WTC11 (cell line): ENCODE data around the gene B9D2. TPM values are rescaled to one million over a fixed set of nuclear protein-coding genes. Genes with fewer than 3 reads are reported as not detected.

ENCODE experiments used
- GRHL2 ChIP-seq: fragments of 250-450 bp; sonication (Bioruptor Pico); IDR thresholded peaks from 2 replicates; pipeline ENCODE4 v1.8.0; 2022; ENCODE audit warnings: mild to moderate bottlenecking, moderate library complexity; ENCODE audit not compliant: insufficient replicate concordance, severe bottlenecking
- ZNF121 ChIP-seq: sonication (generic); formaldehyde crosslinking; IDR thresholded peaks from 2 replicates; pipeline ENCODE4 v1.8.0; 2023; ENCODE audit warnings: missing genetic modification reagents
- total RNA-seq: library from RNA; stranded (reverse); gene quantifications from 3 replicates; pipeline ENCODE4 v1.2.3, GENCODE V29; 2021
- TF ChIP-seq, protein P1 (sequence below): sonication (generic); formaldehyde crosslinking; IDR thresholded peaks from 2 replicates; pipeline ENCODE4 v1.8.0; 2023; ENCODE audit warnings: mild to moderate bottlenecking, missing genetic modification reagents

Gene B9D2
- total RNA-seq, 1 experiment from 2014 or later, result 4.7 TPM

DNA sequence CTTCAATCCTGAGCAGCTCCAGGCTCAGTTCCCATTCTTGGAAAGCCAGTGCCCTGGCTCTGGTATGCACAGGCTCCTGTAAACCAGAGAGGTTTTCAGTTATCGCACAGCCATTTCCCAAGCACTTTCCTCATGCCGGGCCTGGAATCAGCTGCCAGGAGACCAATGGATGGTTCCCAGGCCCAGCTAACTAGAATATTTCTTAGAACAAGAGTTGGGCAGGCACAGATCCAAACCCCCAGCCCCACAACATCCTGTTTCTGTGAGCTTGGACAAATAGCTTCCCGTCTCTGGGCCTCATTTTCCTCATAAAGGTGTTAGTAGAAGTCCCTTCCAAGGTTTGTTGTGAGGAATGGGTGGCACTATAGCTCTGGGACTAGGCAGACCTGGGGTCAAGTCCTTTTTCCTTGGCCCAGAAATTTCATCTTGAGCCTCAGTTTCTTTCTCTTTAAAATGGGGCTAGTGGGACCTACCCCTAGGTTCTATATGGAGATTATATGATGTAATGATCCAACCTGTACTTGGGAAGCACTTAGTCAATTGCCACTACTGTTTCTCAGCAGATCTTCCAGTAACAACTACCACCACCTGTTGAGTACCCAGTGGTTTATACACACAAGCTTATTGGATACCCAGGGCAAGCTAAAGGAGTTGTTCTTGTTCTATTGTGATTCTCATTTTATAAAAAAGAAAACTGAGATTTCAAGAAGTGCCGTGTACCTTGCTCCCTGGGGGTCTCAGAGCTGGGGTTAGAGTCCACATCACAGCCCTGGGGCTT, 59.1 kb downstream of the B9D2 start (continued):
- TF ChIP-seq, protein P1, sequence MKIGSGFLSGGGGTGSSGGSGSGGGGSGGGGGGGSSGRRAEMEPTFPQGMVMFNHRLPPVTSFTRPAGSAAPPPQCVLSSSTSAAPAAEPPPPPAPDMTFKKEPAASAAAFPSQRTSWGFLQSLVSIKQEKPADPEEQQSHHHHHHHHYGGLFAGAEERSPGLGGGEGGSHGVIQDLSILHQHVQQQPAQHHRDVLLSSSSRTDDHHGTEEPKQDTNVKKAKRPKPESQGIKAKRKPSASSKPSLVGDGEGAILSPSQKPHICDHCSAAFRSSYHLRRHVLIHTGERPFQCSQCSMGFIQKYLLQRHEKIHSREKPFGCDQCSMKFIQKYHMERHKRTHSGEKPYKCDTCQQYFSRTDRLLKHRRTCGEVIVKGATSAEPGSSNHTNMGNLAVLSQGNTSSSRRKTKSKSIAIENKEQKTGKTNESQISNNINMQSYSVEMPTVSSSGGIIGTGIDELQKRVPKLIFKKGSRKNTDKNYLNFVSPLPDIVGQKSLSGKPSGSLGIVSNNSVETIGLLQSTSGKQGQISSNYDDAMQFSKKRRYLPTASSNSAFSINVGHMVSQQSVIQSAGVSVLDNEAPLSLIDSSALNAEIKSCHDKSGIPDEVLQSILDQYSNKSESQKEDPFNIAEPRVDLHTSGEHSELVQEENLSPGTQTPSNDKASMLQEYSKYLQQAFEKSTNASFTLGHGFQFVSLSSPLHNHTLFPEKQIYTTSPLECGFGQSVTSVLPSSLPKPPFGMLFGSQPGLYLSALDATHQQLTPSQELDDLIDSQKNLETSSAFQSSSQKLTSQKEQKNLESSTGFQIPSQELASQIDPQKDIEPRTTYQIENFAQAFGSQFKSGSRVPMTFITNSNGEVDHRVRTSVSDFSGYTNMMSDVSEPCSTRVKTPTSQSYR (CRISPR knock-in tag), result no peak
- TF ChIP-seq ZNF121 (CRISPR knock-in tag), result no peak
- TF ChIP-seq GRHL2 (CRISPR knock-in tag), result no peak

Other genes with a start within 250 kb of the B9D2 start
- 0.24 to 1.3 TPM (median 0.30 TPM) in 3 replicates for gene CYP2F1, start 249.7 kb downstream of the B9D2 start, total RNA-seq
- 173 to 191 TPM (median 188 TPM) in 3 replicates for gene CYP2S1, start 170.9 kb downstream of the B9D2 start, total RNA-seq
- 25.0 to 27.3 TPM (median 27.0 TPM) in 3 replicates for gene AXL, start 144.9 kb downstream of the B9D2 start, total RNA-seq
- 246 to 282 TPM (median 257 TPM) in 3 replicates for gene HNRNPUL1, start 99.8 kb downstream of the B9D2 start, total RNA-seq
- 29.7 to 31.4 TPM (median 30.8 TPM) in 3 replicates for gene CCDC97, start 54.0 kb downstream of the B9D2 start, total RNA-seq
- gene TGFB1, start 10.2 kb downstream of the B9D2 start, total RNA-seq, result 10.4 to 11.8 TPM (median 11.0 TPM) in 3 replicates
- gene TMEM91, start 12.4 kb upstream of the B9D2 start, total RNA-seq, result 5.3 to 6.0 TPM (median 5.3 TPM) in 3 replicates
- 56.4 to 60.3 TPM (median 56.6 TPM) in 3 replicates for gene EXOSC5, start 33.2 kb upstream of the B9D2 start, total RNA-seq
- gene BCKDHA, start 33.7 kb upstream of the B9D2 start, total RNA-seq, result 18.8 to 34.8 TPM (median 32.6 TPM) in 3 replicates
- 0.96 to 2.3 TPM (median 1.2 TPM) in 3 replicates for gene B3GNT8, start 63.2 kb upstream of the B9D2 start, total RNA-seq
- gene DMAC2, start 75.8 kb upstream of the B9D2 start, total RNA-seq, result 77.6 to 85.6 TPM (median 82.6 TPM) in 3 replicates
- 0.24 TPM in 1 of 3 replicates, not detected in the others for gene ERICH4, start 79.0 kb upstream of the B9D2 start, total RNA-seq
- gene CEACAM21, start 212.0 kb upstream of the B9D2 start, total RNA-seq, result 0.35 to 0.55 TPM in 2 of 3 replicates, not detected in the other